Panc1 (cell line): ENCODE measurements around the gene HEPACAM2.

Experiments
- POLR2AphosphoS5 ChIP-seq: IDR thresholded peaks from 2 replicates; pipeline ENCODE4 v1.6.1; 2012; ENCODE audit warnings: mild to moderate bottlenecking, low read depth, low read length, moderate library complexity
- REST ChIP-seq, 2 experiments: IDR thresholded peaks; 2 replicates each; pipeline ENCODE4 v1.6.1; 2011 to 2012; ENCODE audit warnings: low read depth in 2 of 2, control low read depth in 1 of 2, low read length in 1 of 2, mild to moderate bottlenecking in 1 of 2, moderate library complexity in 1 of 2; ENCODE audit not compliant: insufficient read depth in 1 of 2
- TF ChIP-seq, protein P1 (sequence below): fragments of 450-650 bp; IDR thresholded peaks from 2 replicates; pipeline ENCODE4 v1.5.1; 2017; ENCODE audit warnings: mild to moderate bottlenecking

DNA sequence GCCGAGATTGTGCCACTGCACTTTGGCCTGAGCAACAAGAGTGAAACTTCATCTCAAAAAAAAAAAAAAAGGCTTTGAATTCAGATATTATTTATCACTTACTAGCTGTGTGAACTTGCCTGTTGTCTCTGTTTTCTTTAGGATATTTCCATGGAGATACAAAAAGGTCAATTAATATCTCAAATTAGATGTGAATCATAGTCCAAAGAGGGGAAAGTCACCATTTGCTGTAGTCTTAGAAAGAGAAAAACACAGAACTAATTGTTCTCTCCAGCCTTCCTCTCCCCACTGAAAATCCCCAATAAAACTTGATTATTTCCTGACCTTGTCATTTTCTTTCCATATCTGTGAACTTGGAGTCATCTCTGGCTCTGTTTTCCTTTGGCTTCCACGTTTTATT lies 21.2 kb downstream of the HEPACAM2 start:
- no peak for TF ChIP-seq POLR2AphosphoS5
- TF ChIP-seq, protein P1, sequence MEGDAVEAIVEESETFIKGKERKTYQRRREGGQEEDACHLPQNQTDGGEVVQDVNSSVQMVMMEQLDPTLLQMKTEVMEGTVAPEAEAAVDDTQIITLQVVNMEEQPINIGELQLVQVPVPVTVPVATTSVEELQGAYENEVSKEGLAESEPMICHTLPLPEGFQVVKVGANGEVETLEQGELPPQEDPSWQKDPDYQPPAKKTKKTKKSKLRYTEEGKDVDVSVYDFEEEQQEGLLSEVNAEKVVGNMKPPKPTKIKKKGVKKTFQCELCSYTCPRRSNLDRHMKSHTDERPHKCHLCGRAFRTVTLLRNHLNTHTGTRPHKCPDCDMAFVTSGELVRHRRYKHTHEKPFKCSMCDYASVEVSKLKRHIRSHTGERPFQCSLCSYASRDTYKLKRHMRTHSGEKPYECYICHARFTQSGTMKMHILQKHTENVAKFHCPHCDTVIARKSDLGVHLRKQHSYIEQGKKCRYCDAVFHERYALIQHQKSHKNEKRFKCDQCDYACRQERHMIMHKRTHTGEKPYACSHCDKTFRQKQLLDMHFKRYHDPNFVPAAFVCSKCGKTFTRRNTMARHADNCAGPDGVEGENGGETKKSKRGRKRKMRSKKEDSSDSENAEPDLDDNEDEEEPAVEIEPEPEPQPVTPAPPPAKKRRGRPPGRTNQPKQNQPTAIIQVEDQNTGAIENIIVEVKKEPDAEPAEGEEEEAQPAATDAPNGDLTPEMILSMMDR = no peak
- no peak for TF ChIP-seq REST (IDR thresholded peaks at IDR 0.05; ENCODE audit: insufficient read depth in 1 of 2, low read depth in 2 of 2, low read length in 1 of 2)
